ENCODE results near the gene PLCB4.

The PLCB4 gene

DNA sequence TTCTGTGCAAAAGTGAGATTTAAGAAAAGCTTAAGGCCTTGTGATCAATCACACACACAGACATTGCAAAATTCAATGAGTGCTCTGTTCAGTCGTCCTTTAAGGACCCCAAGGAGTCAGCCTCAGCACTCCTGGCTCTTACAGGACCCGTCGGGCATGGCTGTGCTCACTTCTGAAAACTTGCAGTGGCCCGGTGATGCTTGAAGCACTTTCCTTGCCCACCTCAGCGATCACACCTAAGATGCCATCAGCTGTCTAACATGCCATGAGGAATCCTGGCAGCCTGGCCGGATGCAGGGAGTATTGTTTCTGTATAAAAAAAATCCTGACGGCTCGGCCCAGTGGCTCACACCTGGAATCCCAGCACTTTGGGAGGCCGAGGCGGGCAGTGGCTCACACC is 344.1 kb downstream of the PLCB4 start:
- no peak for TF ChIP-seq CTCF (IDR thresholded peaks at IDR 0.05; ENCODE audit: low read length, missing control alignments)
- H3K4me3 ChIP-seq (replicated peaks; ENCODE audit: low read depth, low read length): no peak overlapping the region
- no peak for DNase-seq (ENCODE audit: low read depth)

DNA sequence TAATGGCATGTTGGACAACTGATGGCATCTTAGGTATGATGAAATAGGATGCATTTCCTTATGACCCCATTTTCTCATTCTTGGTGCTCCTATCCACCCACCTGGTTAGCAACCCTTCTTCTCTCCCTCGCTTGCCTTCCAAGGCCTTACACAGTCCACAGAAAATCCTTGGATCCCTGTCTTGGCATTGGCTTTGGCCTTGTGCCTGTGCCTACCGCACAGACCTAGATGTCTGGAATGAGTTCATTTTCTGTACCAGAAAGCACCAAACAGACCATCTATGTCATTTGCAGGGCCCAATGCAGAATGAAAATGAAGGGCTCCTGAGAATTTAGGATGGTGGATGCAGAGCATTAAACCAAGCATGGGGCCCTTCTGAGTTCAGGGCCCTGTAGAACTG is 346.5 kb downstream of the PLCB4 start:
- no peak for TF ChIP-seq CTCF (IDR thresholded peaks at IDR 0.05; ENCODE audit: low read length, missing control alignments)
- no peak overlapping the region for H3K4me3 ChIP-seq (replicated peaks; ENCODE audit: low read depth, low read length)
- no peak for DNase-seq (ENCODE audit: low read depth)

DNA sequence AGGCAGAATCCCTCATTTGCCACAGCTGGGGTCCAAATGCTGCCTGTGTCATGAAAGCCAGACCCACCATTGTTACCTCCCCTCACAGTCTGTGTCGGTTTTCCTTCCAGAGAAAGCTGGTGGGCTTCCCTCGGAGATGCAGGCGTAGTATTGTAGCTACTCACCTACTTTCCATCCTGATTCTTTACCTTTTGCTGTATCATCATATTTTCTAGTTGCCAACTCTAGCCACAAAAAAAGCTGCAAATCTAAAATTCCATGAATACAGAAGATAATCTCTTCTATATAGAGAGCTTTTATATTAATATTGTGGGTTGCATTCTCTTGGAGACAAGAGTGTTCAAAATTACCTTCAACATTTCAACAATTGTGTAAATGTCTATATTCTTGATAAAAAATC is 347.5 kb downstream of the PLCB4 start:
- no peak for TF ChIP-seq CTCF (IDR thresholded peaks at IDR 0.05; ENCODE audit: low read length, missing control alignments)
- no peak for DNase-seq (ENCODE audit: low read depth)
- no peak overlapping the region for H3K4me3 ChIP-seq (replicated peaks; ENCODE audit: low read depth, low read length)

DNA sequence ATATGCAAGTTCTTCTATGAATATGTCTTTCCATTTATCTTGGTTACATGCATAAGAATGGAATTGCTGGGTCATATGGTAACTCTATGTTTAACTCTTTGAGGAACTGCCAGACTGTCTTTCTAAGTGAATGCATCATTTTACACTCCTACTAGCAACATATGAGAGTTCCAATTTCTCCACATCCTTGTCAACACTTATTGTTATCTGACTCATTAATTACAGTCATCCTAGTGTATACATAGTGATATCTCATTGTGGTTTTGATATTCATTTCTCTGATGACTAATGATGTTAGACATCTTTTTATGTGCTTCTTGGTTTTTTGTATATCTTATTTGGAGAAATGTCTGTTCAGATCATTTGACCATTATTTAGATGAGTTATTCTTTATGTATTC is 348.8 kb downstream of the PLCB4 start:
- H3K4me3 ChIP-seq (replicated peaks; ENCODE audit: low read depth, low read length): no peak overlapping the region
- no peak for TF ChIP-seq CTCF (IDR thresholded peaks at IDR 0.05; ENCODE audit: low read length, missing control alignments)
- DNase-seq (ENCODE audit: low read depth): no peak

- TF ChIP-seq CTCF (IDR thresholded peaks at IDR 0.05; ENCODE audit: low read length, missing control alignments): no peak
- DNase-seq (ENCODE audit: low read depth): no peak
- no peak overlapping the region for H3K4me3 ChIP-seq (replicated peaks; ENCODE audit: low read depth, low read length)
Measured at GRCh38 chr20:9422321-9423057, 353.6 kb downstream of the PLCB4 start.

DNA sequence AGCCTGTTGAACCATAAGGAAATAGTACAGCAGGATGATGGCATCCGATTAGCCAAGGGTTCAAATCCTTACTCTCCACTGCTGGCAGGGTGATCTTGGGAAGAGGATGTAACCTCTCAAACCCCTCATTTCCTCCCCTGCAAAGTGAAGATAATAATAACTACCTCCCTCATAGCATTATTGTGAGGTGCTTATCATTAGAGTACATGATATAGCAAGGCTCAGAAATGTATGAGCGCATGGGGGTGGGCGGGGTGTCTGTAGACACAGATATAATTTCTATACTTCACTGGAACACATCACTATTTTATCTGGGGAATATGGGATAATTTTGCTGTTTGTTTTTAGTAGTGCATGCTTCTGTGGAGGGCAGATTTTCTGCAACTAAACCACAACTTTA is 355.7 kb downstream of the PLCB4 start:
- TF ChIP-seq CTCF (IDR thresholded peaks at IDR 0.05; ENCODE audit: low read length, missing control alignments): no peak
- DNase-seq (ENCODE audit: low read depth): no peak

More for the DNA sequence above, 355.7 kb downstream of the PLCB4 start:
- H3K4me3 ChIP-seq (replicated peaks; ENCODE audit: low read depth, low read length): no peak overlapping the region

All from fibroblast of pulmonary artery (primary cell).